RWPE1 (cell line): ENCODE results near the gene TRAPPC8.

ENCODE experiments used
- CTCF ChIA-PET: fragments of 350-600 bp; sonication (Branson Sonifier 250); formaldehyde crosslinking; extraction: SDS; loops from one replicate; lab custom pipeline; 2021; lab: Yijun Ruan, JAX
- POLR2A ChIA-PET: fragments of 400-600 bp; formaldehyde crosslinking; extraction: SDS; loops from one replicate; lab custom pipeline; 2020; ENCODE audit warnings: antibody characterized with exemption; ENCODE audit not compliant: low non-redundant PET; lab: Yijun Ruan, JAX
- DNase-seq: peaks from one replicate; pipeline ENCODE4 v3.0.0; 2012; ENCODE audit warnings: low spot score
- H3K27ac ChIP-seq: fragments of 450-650 bp; 2 replicates; pipeline ENCODE4 v1.5.1; 2017
- CTCF ChIP-seq: fragments of 450-650 bp; conservative IDR thresholded peaks from 2 replicates; pipeline ENCODE4 v1.5.1; 2017; ENCODE audit warnings: low read depth, mild to moderate bottlenecking

The TRAPPC8 gene

GRCh38 chr18:31978616-31979015 lies 35.7 kb upstream of the TRAPPC8 start:
- CTCF ChIA-PET, result interaction anchor here (0.5 kb wide), 1 partner anchor 635 kb away, joined by 4 read pairs; no protein-coding TSS in a partner anchor
- no peak overlapping the region for H3K27ac ChIP-seq
- no peak for TF ChIP-seq CTCF
- POLR2A ChIA-PET, result no interaction called here
- DNase-seq, result no peak

DNA sequence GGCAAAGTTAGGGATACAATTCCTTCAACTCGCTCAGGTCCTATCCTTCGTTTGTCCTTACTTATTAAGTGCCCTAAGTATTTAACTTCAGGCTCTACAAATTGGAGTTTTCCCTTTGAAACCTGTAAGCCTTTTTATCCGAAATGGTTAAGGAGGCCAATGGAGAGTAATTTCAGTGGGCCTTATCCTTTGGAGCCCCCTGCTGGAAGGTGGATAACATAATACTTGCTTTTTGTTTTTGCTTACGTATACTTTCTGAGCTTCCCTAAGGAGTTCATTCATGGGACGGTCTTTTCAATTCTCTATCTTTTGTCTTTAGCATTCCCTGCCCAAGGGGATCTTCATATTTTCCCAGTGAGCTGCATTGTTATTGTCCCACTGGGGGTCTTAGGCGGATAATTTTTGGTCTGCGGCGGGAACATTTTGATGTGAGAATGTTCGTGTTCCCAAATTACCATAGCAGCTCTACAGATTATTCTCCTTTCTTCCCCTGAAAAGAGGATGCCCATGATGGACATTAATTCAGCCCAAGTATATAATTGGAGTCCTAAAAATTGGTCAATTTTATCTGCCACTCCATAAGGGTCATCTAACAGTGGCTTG lies 34.4 kb upstream of the TRAPPC8 start:
- POLR2A ChIA-PET, result no interaction called here
- TF ChIP-seq CTCF, result peak; percentile 69
- DNase-seq, result no peak
- H3K27ac ChIP-seq, result no peak overlapping the region
- CTCF ChIA-PET, result no interaction called here

DNA sequence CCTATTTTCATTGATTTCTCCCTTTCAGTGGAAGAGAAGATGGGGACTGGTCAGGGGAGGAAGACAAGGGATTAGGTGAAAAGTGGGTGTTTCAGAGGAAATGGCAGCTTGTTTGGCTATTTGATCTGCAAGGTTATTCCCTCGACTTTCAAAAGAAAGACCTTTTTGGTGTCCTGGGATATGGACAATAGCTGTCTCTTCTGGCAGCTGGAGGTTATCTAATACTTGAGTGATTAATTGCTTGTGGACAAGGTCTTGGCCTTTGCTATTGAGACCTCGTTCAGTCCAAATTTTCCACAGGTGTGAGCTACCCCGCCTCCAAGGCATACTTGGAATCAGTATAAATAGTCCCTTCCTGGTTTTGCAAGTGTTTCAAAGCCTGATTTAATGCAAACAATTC lies 33.3 kb upstream of the TRAPPC8 start:
- ChIA-PET CTCF (no interaction called here), POLR2A (no interaction called here)
- no peak for DNase-seq
- TF ChIP-seq CTCF, result no peak
- no peak overlapping the region for H3K27ac ChIP-seq

DNA sequence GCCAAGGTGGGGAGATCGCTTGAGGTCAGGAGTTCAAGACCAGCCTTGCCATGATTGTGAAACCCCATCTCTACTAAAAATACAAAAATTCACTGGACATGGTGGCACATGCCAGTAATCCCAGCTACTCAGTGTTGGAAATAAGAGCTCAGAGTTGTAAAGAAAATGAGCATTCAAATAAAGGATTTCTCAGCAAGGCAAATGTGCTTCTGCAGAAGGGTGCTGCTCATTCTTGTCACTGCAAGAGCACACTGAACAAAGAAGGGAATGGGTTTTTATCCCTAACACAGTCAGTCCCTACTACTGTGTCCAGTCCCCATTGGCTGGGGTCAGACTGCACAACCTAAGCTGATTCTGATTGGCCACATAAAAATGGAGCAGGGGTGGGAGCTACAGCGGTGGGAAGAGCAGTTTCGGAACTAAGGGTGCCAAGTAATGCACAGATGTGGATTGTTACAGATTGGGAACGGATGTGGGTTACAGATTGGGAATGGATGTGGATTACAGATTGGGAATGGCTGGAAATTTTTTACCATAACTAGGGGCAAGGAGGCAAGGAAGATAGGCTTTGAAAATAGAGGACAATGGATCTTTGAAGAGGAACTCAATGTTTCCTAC lies 31.1 kb upstream of the TRAPPC8 start:
- no peak for DNase-seq
- no peak for TF ChIP-seq CTCF
- ChIA-PET POLR2A (no interaction called here), CTCF (interaction anchor here (0.6 kb wide), 1 partner anchor 233 kb away, joined by 3 read pairs; no protein-coding TSS in a partner anchor)
- H3K27ac ChIP-seq, result no peak overlapping the region

GRCh38 chr18:31970617-31971016 lies 27.7 kb upstream of the TRAPPC8 start:
- no peak for DNase-seq
- TF ChIP-seq CTCF, result no peak
- ChIA-PET CTCF (interaction anchor here (0.7 kb wide), 1 partner anchor 9 kb away, joined by 3 read pairs; no protein-coding TSS in a partner anchor), POLR2A (no interaction called here)
- no peak overlapping the region for H3K27ac ChIP-seq

DNA sequence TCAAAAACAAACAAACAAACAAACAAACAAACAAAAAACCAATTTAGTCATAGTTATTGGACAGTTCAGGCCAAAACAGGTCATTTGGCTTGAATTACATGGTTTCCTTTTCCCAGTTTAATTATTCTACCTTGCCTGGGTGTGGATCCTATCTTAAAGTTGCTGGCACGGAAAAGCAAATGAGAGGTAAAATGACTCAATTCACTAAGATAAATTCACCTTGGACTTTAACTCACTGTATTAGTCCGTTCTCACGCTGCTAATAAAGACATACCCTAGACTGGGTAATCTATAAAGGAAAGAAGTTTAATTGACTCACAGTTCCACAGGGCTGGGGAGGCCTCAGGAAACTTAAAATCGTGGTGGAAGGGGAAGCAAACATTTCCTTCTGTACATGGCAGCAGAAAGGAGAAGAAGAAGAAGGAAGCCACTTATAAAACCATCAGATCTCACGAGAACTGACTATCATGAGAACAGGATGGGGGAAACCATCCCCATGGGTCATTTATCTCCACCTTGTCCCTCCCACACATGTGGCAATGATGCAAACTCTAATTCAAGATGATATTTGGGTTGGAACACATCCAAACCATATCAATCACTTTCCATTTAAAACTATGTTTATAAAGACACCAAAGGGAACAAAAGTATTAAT lies 22.5 kb upstream of the TRAPPC8 start:
- CTCF ChIA-PET, result no interaction called here
- no peak for TF ChIP-seq CTCF
- H3K27ac ChIP-seq, result no peak overlapping the region
- no peak for DNase-seq
- POLR2A ChIA-PET, result no interaction called here
